ENCODE data around the gene CMTM3. TPM values are rescaled to one million over a fixed set of nuclear protein-coding genes. Genes with fewer than 3 reads are reported as not detected.

CMTM3 gene
- total and polyA plus RNA-seq, 2 of the 4 experiments (the other 2 are of a cell fraction) = 4.5 to 35.5 TPM

GRCh38 chr16:66639091-66639885, 34.8 kb downstream of the CMTM3 start:
- Histone ChIP-seq H3K4me1 (ENCODE audit: control insufficient read depth, insufficient read depth, low read length) (peaks cover 8% of the 10 kb centered on the region; the same call in 1 of the 2 replicates), H4K8ac (ENCODE audit: low read depth in 2 of 2, low read length in 2 of 2) (no peak overlapping the region), H4K91ac (ENCODE audit: insufficient read depth, low read depth, low read length) (no peak overlapping the region), H3K18ac (ENCODE audit: low read depth, low read length) (no peak overlapping the region), H2AK5ac (ENCODE audit: low read depth, low read length) (no peak overlapping the region), H2BK5ac (ENCODE audit: low read depth, low read length, poor library complexity, severe bottlenecking) (no peak overlapping the region), H4K20me1 (ENCODE audit: insufficient read depth, low read length) (no peaks in the 10 kb centered on the region), H3K4me2 (ENCODE audit: low read depth, low read length) (no peak overlapping the region), H3K14ac (replicated peaks; ENCODE audit: low read depth, low read length) (no peak overlapping the region), H2AK9ac (replicated peaks; ENCODE audit: low read depth, low read length, poor library complexity) (no peak overlapping the region), H3K9ac (ENCODE audit: low read depth, low read length) (no peak overlapping the region), H4K5ac (ENCODE audit: low read depth, low read length) (no peak overlapping the region), H3K9me3 (ENCODE audit: control insufficient read depth, insufficient read depth, low read length) (no peaks in the 10 kb centered on the region), H3K4me3 (ENCODE audit: insufficient read depth, low read depth, low read length) (no peak overlapping the region), H3K79me1 (ENCODE audit: low read depth in 1 of 2, low read length in 2 of 2) (no peaks in the 10 kb centered on the region), H2AFZ (replicated peaks; ENCODE audit: low read length, poor library complexity) (no peak overlapping the region), H3K27me3 (ENCODE audit: control insufficient read depth, insufficient read depth, low read length) (no peaks in the 10 kb centered on the region), H3K4ac (ENCODE audit: low read depth, low read length) (no peak overlapping the region), H3K9me1 (ENCODE audit: insufficient read depth, low read length) (peaks cover 2% of the 10 kb centered on the region; the same call in 1 of the 2 replicates), H3K56ac (ENCODE audit: extremely low read depth, insufficient read depth, low read length) (no peak overlapping the region), H2BK20ac (ENCODE audit: low read depth, low read length) (no peak overlapping the region), H3K27ac (ENCODE audit: insufficient read depth, low read length) (no peak overlapping the region), H3K36me3 (ENCODE audit: control insufficient read depth, insufficient read depth, low read length) (no peaks in the 10 kb centered on the region), H3K23ac (ENCODE audit: low read depth, low read length) (no peak overlapping the region), H2BK120ac (ENCODE audit: low read depth, low read length) (no peak overlapping the region), H2BK15ac (ENCODE audit: low read depth, low read length) (no peak overlapping the region)
- ATAC-seq (ENCODE audit: low read depth) (peak; percentile 37; the same call in 1 of the 2 replicates), DNase-seq (no peak)
- ChIA-PET POLR2A (ENCODE audit: unreplicated experiment) (interaction anchor here (0.5 kb wide), 1 partner anchor 13 kb away, joined by 4 read pairs; no protein-coding TSS in a partner anchor), CTCF (interaction anchor here (0.6 to 1.5 kb wide), 3 partner anchors 11 to 29 kb away, joined by 4 to 6 read pairs (median 4); no protein-coding TSS in a partner anchor)
- intact Hi-C loops (cut with micrococcal nuclease) = no loop called here
- dilution Hi-C loops (cut with HindIII; ENCODE audit: low sequenced_read_pairs, unreplicated experiment) = no loop called here
- WGBS, 2 experiments (ENCODE audit: extremely low coverage in 2 of 2, insufficient read length in 1 of 2) = 93 to 100% methylated on average over 1 to 3 of the region's 6 CpGs
- in situ Hi-C loops (cut with MboI; ENCODE audit: low sequenced_read_pairs) = no loop called here
- TF ChIP-seq RAD21 (IDR thresholded peaks at IDR 0.05; ENCODE audit: low read length) (no peak), MAFK (IDR thresholded peaks at IDR 0.05; ENCODE audit: low read depth, low read length) (no peak), MAZ (IDR thresholded peaks at IDR 0.05; ENCODE audit: borderline replicate concordance, low read depth, low read length) (no peak), CHD1 (IDR thresholded peaks at IDR 0.05; ENCODE audit: low read depth, low read length) (no peak), FOS (IDR thresholded peaks at IDR 0.05; ENCODE audit: low read depth, low read length) (no peak), SMC3 (IDR thresholded peaks at IDR 0.05; ENCODE audit: low read depth, low read length) (no peak), CTCF (conservative IDR thresholded peaks at IDR 0.05; ENCODE audit: low read depth, low read length) (no peak), MXI1 (IDR thresholded peaks at IDR 0.05; ENCODE audit: borderline replicate concordance, low read depth, low read length) (no peak), ELK1 (IDR thresholded peaks at IDR 0.05; ENCODE audit: borderline replicate concordance, low read depth, low read length) (no peak), CEBPB (IDR thresholded peaks at IDR 0.05; ENCODE audit: low read depth, low read length) (no peak)
- TF ChIP-seq, protein P1, sequence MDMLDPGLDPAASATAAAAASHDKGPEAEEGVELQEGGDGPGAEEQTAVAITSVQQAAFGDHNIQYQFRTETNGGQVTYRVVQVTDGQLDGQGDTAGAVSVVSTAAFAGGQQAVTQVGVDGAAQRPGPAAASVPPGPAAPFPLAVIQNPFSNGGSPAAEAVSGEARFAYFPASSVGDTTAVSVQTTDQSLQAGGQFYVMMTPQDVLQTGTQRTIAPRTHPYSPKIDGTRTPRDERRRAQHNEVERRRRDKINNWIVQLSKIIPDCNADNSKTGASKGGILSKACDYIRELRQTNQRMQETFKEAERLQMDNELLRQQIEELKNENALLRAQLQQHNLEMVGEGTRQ (IDR thresholded peaks at IDR 0.05; ENCODE audit: low read depth, low read length) = no peak
- no TSS peak for BruUV-seq (replicated peaks)
